ENCODE data around the gene RPS6KA2.

GRCh38 chr6:166563200-166563599 lies 63.9 kb downstream of the RPS6KA2 start:
- no peak for TF ChIP-seq CTCF (conservative IDR thresholded peaks at IDR 0.05; ENCODE audit: low read depth in 2 of 2)
- no peak for TF ChIP-seq ETS1 (IDR thresholded peaks at IDR 0.05)
- TF ChIP-seq, protein P1, sequence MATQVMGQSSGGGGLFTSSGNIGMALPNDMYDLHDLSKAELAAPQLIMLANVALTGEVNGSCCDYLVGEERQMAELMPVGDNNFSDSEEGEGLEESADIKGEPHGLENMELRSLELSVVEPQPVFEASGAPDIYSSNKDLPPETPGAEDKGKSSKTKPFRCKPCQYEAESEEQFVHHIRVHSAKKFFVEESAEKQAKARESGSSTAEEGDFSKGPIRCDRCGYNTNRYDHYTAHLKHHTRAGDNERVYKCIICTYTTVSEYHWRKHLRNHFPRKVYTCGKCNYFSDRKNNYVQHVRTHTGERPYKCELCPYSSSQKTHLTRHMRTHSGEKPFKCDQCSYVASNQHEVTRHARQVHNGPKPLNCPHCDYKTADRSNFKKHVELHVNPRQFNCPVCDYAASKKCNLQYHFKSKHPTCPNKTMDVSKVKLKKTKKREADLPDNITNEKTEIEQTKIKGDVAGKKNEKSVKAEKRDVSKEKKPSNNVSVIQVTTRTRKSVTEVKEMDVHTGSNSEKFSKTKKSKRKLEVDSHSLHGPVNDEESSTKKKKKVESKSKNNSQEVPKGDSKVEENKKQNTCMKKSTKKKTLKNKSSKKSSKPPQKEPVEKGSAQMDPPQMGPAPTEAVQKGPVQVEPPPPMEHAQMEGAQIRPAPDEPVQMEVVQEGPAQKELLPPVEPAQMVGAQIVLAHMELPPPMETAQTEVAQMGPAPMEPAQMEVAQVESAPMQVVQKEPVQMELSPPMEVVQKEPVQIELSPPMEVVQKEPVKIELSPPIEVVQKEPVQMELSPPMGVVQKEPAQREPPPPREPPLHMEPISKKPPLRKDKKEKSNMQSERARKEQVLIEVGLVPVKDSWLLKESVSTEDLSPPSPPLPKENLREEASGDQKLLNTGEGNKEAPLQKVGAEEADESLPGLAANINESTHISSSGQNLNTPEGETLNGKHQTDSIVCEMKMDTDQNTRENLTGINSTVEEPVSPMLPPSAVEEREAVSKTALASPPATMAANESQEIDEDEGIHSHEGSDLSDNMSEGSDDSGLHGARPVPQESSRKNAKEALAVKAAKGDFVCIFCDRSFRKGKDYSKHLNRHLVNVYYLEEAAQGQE (IDR thresholded peaks at IDR 0.05; ENCODE audit: unreplicated experiment) = no peak
- no peak for TF ChIP-seq JUNB (IDR thresholded peaks at IDR 0.05; ENCODE audit: unreplicated experiment)
- TF ChIP-seq EZH2phosphoT487 (IDR thresholded peaks at IDR 0.05; ENCODE audit: unreplicated experiment) = no peak
- no peak for TF ChIP-seq CREB1 (CRISPR knock-in tag; IDR thresholded peaks at IDR 0.05; ENCODE audit: low read depth)
- no peak for TF ChIP-seq EZH2 (IDR thresholded peaks at IDR 0.05; ENCODE audit: low read depth, unreplicated experiment)
- no peak for TF ChIP-seq POLR2AphosphoS5 (IDR thresholded peaks at IDR 0.05; ENCODE audit: low read depth)
- TF ChIP-seq ZNF114 (CRISPR knock-in tag; IDR thresholded peaks at IDR 0.05) = no peak
- TF ChIP-seq STAT1 (IDR thresholded peaks at IDR 0.05; ENCODE audit: unreplicated experiment) = no peak
- TF ChIP-seq, protein P2, sequence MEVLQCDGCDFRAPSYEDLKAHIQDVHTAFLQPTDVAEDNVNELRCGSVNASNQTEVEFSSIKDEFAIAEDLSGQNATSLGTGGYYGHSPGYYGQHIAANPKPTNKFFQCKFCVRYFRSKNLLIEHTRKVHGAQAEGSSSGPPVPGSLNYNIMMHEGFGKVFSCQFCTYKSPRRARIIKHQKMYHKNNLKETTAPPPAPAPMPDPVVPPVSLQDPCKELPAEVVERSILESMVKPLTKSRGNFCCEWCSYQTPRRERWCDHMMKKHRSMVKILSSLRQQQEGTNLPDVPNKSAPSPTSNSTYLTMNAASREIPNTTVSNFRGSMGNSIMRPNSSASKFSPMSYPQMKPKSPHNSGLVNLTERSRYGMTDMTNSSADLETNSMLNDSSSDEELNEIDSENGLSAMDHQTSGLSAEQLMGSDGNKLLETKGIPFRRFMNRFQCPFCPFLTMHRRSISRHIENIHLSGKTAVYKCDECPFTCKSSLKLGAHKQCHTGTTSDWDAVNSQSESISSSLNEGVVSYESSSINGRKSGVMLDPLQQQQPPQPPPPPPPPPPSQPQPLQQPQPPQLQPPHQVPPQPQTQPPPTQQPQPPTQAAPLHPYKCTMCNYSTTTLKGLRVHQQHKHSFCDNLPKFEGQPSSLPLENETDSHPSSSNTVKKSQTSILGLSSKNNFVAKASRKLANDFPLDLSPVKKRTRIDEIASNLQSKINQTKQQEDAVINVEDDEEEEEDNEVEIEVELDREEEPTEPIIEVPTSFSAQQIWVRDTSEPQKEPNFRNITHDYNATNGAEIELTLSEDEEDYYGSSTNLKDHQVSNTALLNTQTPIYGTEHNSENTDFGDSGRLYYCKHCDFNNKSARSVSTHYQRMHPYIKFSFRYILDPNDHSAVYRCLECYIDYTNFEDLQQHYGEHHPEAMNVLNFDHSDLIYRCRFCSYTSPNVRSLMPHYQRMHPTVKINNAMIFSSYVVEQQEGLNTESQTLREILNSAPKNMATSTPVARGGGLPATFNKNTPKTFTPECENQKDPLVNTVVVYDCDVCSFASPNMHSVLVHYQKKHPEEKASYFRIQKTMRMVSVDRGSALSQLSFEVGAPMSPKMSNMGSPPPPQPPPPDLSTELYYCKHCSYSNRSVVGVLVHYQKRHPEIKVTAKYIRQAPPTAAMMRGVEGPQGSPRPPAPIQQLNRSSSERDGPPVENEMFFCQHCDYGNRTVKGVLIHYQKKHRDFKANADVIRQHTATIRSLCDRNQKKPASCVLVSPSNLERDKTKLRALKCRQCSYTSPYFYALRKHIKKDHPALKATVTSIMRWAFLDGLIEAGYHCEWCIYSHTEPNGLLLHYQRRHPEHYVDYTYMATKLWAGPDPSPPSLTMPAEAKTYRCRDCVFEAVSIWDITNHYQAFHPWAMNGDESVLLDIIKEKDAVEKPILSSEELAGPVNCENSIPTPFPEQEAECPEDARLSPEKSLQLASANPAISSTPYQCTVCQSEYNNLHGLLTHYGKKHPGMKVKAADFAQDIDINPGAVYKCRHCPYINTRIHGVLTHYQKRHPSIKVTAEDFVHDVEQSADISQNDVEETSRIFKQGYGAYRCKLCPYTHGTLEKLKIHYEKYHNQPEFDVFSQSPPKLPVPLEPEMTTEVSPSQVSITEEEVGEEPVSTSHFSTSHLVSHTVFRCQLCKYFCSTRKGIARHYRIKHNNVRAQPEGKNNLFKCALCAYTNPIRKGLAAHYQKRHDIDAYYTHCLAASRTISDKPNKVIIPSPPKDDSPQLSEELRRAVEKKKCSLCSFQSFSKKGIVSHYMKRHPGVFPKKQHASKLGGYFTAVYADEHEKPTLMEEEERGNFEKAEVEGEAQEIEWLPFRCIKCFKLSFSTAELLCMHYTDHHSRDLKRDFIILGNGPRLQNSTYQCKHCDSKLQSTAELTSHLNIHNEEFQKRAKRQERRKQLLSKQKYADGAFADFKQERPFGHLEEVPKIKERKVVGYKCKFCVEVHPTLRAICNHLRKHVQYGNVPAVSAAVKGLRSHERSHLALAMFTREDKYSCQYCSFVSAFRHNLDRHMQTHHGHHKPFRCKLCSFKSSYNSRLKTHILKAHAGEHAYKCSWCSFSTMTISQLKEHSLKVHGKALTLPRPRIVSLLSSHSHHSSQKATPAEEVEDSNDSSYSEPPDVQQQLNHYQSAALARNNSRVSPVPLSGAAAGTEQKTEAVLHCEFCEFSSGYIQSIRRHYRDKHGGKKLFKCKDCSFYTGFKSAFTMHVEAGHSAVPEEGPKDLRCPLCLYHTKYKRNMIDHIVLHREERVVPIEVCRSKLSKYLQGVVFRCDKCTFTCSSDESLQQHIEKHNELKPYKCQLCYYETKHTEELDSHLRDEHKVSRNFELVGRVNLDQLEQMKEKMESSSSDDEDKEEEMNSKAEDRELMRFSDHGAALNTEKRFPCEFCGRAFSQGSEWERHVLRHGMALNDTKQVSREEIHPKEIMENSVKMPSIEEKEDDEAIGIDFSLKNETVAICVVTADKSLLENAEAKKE (CRISPR knock-in tag; IDR thresholded peaks at IDR 0.05) = no peak
- TF ChIP-seq ZNF331 (CRISPR knock-in tag; IDR thresholded peaks at IDR 0.05; ENCODE audit: low read depth) = no peak
- no peak for TF ChIP-seq NANOG (IDR thresholded peaks at IDR 0.05; ENCODE audit: borderline replicate concordance)
